IMR-90 (cell line): Measurements from ENCODE around the gene RAD18.

Experiments used
- CTCF ChIP-seq: conservative IDR thresholded peaks from 2 replicates; pipeline ENCODE4 v1.5.1; 2012; ENCODE audit warnings: mild to moderate bottlenecking, low read depth, low read length, improper control_type of control experiment
- FOS ChIP-seq: fragments of 150-350 bp; IDR thresholded peaks from 2 replicates; pipeline ENCODE4 v1.6.1; 2016; ENCODE audit warnings: low read depth, low read length
- RCOR1 ChIP-seq: IDR thresholded peaks from 2 replicates; pipeline ENCODE4 v1.6.1; 2012; ENCODE audit warnings: mild to moderate bottlenecking, low read length, improper control_type of control experiment; ENCODE audit not compliant: insufficient replicate concordance

- TF ChIP-seq RCOR1 (no peak), FOS (no peak), CTCF (no peak)
Measured at GRCh38 chr3:8976540-8977182, 13.4 kb upstream of the RAD18 start.
